ENCODE data around the gene CHN1. TPM values are rescaled to one million over a fixed set of nuclear protein-coding genes. Genes with fewer than 3 reads are reported as not detected.
A peak's percentile ranks its signal among the peaks of the same experiment; 100 is the strongest.

Gene CHN1
- total RNA-seq, 1 donor from 2014 or later: 19.7 TPM

GRCh38 chr2:174763780-174764179, 241.4 kb downstream of the CHN1 start:
- peak; percentile 70 for DNase-seq

GRCh38 chr2:174762464-174762863, 242.7 kb downstream of the CHN1 start:
- DNase-seq: no peak

- DNase-seq: peak; percentile 67
Observed at GRCh38 chr2:174761837-174762236, 243.3 kb downstream of the CHN1 start.

- DNase-seq: no peak
Observed at GRCh38 chr2:174760845-174761473, 244.2 kb downstream of the CHN1 start.

GRCh38 chr2:174759381-174760065, 245.7 kb downstream of the CHN1 start:
- no peak for DNase-seq

- DNase-seq: no peak
Observed at GRCh38 chr2:174756743-174757142, 248.4 kb downstream of the CHN1 start.

- no peak for DNase-seq
Observed at GRCh38 chr2:174753038-174753633, 252.0 kb downstream of the CHN1 start.

GRCh38 chr2:174752403-174753037, 252.7 kb downstream of the CHN1 start:
- DNase-seq: no peak

- DNase-seq: no peak
Observed at GRCh38 chr2:174750923-174751441, 254.2 kb downstream of the CHN1 start.

- DNase-seq: no peak
Observed at GRCh38 chr2:174749793-174750192, 255.4 kb downstream of the CHN1 start.

- peak; percentile 83 for DNase-seq
Observed at GRCh38 chr2:174748948-174749347, 256.2 kb downstream of the CHN1 start.

Small RNA genes within 50 kb of the gene (small RNA-seq; reads per million reads assigned to genes)
- not detected for gene RNU6-1290P (ENCODE audit: low replicate concordance)
- not detected for gene RNU6-763P (ENCODE audit: low replicate concordance)

Other genes with a start within 250 kb of the CHN1 start
- 47.4 TPM for gene CHRNA1, start 240.9 kb downstream of the CHN1 start, total RNA-seq
- 62.5 TPM for gene ATF2, start 162.8 kb upstream of the CHN1 start, total RNA-seq
- 151 TPM for gene ATP5MC3, start 176.3 kb upstream of the CHN1 start, total RNA-seq